GM21381 (cell line): ENCODE results near the gene SNX13.
"Not testable (repeated sequence)": the region's sequence is repeated elsewhere in the genome, so short reads cannot be mapped to it uniquely, and the experiment has no call there.

ENCODE experiments used
- ATAC-seq: cut with Tn5 transposase; IDR thresholded peaks from one replicate; pipeline ENCODE4 v1.9.1; 2021; ENCODE audit warnings: mild to moderate bottlenecking, moderate library complexity; ENCODE audit not compliant: unreplicated experiment

SNX13 gene

DNA sequence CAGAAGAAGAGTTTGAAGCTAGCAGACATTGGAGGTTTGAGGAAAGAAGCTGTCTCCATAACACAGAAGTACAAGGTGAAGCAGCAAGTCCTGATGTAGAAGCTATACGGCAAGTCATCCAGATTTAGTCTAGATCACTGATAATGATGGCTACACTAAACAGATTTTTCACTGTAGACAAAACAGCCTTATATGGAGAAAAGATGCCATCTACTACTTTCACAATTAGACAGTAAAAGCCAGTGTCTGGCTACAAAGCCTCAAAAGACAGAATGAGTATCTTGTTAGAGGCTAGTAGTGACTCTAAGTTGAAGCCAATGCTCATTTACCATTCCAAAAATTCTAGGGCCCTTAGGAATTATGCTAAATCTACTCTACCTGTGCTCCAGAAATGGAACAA is 85.1 kb downstream of the SNX13 start:
- no peak for ATAC-seq

DNA sequence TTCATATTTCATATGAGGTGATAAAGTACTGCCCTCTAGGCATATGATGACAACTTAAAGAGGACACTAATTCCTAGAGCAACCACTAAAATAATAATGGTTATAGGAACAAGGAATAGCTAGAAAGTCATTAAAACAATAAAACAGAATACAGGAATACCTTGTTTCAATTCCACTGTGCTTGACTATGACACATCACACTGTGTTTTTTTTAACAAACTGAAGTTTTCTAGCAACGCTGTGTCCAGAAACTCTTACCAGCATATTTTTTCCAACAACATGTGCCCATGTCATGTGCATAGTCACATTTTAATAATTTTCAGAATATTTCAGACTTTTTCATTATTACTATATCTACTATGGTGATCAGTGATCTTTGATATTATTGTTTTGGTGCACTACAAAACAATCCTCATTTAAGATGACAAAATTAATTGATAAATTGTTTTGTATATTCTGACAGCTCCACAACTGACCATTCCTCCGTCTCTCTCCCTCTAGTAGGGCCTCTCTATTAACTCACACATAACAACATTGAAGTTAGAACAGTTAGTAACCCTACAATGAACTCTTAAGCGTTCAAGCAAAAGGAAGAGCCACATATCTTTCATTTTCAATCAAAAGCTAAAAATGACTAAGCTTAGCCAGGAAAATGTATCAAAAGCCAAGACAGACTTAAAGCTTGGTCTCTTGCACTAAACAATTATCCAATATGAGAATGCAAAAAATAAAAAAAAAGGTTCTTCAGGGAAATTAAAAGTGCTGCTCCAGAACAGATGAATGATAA is 85.8 kb downstream of the SNX13 start:
- ATAC-seq, result no peak

DNA sequence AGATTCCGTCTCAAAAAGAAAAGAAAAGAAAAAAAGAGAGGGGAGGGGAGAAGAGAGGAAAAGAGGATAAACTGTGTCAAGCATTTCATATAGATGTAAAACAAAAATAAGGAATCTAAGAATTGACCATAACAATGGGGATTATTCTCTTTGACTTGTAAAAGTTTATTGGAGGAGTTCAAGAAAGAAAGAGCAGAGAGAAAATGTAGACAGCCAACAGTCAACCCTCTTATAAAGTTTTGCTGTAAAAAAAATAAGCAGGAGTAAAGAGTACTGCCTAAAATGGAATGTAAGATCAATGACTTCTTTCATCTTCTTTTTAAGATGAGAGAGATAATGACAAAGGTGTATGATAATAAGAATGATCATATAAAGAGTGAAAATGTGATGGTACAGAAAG is 87.9 kb downstream of the SNX13 start:
- ATAC-seq, result no peak

DNA sequence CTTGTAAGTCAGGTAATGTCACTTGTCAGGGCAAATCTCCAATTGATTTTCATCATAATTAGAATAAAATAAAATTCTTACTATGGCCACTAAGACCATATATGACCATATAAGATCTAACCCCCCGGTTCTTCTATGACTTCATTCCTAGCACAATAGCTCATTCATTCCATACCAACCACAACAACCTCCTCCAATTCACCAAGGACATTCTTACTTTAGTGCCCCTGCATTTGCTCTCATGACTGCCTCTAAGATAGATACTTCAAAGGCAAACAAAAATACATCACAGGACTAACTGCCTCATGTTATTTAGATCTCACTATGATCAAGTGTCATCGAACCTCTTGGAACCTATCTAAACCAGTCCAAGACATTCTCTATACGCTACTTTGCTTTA is 90.8 kb downstream of the SNX13 start:
- ATAC-seq, result no peak

DNA sequence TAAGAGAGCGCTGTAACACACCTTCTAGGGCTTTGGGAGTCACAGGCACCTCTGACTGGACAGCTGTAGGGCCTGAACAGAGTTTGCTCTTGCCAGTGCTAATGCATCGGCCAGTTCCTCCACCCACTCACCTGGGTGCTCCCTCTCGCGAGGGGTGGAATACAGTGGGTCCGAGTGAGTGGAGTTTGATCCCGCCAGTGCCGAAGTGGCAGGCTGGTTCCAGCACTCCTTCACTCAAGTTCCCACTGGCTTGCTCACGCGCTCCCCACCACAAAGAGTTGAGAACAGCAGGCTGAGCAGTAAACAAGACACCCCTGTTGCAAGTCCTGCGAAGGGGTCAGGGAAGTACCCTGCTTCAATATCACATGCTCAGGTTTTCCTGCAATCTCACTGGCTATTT is 91.8 kb downstream of the SNX13 start:
- ATAC-seq, result no peak

DNA sequence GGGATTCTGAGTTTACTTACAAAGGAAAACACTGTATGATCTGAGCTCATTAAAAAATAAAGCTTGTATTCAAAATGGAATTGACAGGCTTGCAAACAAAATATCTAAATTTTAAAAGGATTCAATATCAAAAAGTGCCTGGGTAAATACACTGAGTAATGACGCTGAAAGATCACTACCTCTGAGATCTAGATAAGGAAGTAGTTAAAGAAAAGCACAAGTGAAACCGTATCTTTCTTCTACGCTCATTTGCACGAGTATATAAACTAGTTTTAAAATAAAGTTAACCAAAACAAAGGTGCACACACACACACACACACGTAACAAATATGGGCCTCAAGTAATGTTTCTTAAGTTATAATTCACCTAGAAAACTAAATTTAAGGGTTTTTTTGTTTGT is 93.4 kb downstream of the SNX13 start:
- no peak for ATAC-seq

DNA sequence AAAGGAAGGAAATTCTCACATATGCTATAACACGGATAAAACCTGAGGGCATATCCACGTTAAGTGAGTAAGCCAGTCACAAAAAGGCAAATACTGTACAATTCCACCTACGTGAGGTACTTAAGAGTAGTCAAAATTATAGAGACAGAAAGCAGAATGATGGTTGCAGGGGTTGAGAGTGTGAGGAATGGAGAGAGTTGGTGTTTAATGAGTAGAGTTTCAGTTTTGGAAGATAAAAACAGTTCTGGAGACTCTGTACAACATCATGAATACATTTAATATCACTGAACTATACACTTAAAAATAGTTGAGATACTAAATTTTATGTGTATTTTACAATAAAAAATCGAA is 95.1 kb downstream of the SNX13 start:
- no peak for ATAC-seq

DNA sequence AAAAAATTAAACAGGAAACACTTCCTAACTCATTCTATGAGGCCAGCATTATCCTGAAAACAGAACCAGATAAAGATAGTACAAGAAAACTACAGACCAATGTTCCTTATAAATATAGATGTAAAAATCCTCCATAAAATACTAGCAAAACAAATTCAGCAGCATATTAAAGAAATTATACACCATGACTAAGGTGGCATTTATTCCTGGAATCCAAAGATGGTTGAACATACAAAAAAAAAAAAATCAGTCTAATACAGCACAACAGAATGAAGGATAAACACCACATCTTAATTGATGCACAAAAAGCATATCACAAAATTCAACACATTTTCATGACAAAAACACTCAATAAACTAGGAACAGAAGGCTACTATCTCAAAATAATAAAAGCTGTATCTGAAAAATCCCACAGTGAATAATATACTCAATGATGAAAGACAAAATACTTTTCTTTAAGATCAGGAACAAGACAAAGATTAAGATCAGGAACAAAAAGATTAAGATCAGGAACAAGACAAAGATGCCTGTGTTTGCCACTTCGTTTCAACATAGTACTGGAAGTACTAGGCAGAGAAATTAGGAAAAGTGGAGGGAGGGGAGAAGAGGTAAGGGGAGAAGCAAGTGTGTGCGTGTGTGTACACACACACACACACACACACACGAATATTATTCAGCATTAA is 95.6 kb downstream of the SNX13 start:
- ATAC-seq, result no peak

DNA sequence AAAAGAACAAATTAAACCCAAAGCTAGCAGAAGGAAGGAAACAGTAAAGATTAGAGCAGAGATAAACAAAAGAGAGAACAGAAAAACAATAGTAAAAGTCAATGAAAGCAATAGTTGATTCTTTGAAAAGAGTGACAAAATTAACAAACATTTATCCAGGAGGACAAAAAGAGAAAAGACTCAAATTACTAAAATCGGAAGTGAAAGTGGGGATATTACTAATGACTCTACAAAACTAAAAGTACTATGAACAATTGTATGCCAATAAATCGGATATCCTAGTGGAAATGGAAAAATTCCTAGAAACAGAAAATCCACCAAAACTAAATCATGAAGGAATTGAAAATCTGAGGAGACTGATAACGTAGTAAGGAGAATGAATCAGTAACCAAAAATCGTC is 96.3 kb downstream of the SNX13 start:
- no peak for ATAC-seq

DNA sequence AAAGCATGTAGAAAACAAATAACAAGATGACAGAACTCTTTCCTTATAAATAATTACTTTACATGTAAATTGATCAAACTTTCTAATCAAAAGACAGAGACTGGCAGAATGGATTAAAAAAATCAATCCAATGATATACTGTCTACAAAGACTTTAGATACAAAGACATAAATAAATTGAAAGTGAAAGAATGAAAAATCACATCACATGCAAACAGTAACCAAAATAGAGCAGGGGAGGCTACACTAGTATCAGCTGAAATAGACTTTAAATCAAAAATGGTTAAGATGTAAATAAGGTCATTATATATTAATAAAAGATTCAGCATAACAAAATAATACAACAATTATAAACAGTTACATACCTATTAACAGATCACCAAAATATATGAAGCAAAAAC is 97.3 kb downstream of the SNX13 start:
- ATAC-seq, result no peak

DNA sequence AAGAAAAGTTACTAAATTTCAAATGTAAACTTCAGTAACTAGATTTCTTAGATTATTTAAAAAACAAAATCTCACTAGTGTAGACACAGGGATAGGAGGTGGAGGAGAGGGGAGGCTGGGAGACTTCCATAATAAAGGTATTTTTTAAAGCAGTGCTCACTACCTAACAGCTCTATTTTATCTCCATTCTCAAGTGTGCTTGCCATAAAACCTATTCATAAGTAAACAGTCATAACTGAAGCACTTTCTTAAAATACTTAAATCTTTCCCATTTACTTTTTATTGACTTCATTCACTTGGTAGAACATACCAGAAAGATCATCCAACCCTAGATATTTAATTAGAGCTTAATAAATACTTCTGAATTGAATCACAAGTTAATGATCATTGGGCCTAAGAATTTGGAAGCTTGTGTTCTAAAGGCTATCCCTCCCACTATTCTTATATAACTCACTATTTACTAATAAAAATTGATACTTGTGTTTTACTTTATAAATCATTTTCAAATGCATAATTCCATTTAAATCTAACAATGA is 107.4 kb downstream of the SNX13 start:
- ATAC-seq, result no peak

DNA sequence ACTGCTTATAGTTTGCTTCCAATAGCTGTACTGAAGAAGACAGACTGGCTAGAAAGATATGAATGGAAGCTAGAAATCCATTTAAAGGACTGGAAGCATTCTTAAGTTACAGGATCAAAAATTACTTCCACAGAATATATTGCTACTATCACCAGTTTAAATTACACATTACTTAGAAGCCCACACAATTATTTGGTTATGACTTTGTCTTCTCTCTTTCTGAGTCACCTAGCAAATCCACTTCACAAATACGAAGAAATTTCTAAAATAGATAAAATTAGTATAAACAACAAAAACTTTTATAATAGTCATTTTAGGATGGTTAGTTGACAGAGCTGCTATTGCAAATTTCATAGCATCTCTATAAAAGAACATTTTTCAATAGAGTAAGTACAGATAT is 108.1 kb downstream of the SNX13 start:
- ATAC-seq, result no peak

DNA sequence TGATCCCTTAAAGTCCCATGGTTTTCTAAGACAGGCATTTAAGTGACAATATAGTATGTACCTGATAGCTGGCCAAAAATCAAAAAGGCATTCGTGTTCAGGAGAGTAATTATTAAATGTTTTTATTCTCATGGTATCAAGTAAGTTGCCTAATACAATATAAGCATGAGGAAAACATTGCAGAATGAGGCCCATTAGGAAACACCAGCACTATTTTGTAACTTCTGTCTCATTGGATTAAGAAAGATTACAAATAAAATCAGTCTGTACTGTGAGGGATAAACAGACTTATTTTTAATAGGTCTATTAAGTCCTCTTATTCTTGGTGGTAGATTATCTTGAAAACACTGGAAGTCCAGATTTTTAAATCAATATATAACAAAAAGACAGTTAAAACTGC is 110.1 kb downstream of the SNX13 start:
- ATAC-seq, result no peak

DNA sequence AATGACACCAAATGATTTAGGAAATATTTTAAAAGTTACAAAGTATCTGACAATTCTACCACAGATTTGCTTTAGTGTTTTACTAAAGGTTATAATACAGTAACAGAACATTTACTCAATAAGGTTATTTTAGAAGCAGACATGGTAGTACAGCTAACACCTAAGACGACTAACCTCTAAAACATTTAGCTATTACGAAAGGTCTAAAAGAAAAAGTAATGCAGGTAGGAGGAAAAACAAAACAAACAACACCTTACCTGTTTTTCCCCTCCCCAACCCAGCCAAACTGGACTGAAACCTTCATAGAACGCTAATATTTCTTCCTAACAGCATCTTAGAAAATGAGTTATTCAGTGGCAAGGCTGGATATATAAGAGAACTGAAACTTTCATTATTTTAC is 111.3 kb downstream of the SNX13 start:
- no peak for ATAC-seq

DNA sequence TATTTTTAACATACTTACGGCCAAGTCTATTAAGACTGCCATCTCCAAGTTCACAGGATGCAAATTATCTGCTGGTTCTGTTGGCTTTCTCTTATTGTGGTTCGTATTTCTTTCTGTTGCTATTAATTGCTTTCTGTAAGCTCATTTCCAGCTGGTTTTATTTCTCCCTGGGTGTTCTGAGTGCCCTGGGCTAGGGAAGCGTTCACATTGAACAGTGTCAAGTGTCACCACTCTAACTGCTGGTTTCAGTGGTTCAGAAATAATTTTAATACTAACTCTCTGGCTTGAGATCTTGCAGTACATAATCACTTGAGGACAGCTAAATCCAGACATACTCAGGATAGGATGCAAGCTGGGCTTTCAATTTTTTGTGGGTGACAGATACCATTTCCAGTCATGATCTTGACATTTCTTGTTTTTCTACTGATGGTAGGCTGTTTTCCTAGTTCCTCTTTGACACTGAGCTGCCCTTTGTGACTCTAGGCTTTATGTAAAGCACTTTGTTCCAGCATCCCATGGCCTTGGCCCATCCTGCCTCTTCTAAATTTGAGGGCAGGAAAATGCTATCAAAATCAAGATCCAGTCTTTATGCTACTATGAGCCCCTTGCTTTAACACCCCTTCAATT is 117.6 kb downstream of the SNX13 start:
- no peak for ATAC-seq

DNA sequence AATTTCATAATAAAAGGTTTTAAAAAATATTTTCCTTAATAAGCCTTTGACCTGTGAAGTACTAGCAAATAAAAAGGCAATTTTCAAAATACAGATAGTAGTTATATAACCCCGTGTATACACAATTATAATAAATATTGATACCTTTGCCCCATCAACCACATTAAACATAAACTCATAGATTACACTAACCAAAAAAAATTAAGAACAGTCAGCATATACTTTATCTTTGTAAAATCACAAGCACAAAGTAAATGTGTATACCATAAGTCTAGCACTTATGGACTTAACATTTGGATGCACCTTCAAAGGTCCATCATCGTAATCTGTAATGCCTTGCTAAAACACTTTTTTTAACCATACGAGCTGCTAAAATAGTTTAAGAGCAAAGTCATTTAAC is 123.4 kb downstream of the SNX13 start:
- ATAC-seq, result no peak

DNA sequence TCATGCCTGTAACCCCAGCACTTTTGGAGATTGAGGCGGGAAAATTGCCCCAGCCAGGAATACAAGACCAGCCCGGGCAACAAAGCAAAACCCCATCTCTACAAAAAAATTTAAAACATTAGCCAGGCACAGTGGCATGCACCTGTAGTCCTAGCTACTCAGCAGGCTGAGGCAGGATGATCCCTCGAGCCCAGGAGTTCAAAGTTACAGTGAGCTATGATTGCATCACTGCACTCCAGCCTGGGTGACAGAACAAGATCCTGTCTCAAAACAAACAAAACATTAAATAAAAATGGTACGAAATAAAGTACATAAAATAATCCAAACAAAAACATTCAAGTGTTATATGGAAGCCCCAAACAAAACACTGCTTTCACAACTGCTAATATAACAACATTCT is 125.0 kb downstream of the SNX13 start:
- ATAC-seq, result no peak

DNA sequence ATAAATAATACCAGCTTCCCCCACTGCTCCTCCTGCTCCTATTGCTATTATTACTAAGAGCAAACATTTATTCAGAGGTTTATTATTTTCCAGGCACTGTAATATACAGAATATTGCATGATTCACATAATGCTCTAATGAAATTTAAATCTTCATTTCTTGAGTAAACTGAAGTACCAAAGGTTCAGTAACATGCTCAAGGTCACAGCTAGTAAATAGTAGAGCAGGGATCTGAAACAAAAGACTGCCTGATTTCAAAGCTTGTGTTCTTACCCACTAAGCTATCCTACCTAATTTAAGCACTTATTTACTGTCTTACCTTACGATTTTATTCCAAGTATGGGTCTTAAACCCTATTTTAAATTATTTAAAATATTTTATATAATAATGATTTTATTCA is 126.2 kb downstream of the SNX13 start:
- no peak for ATAC-seq

DNA sequence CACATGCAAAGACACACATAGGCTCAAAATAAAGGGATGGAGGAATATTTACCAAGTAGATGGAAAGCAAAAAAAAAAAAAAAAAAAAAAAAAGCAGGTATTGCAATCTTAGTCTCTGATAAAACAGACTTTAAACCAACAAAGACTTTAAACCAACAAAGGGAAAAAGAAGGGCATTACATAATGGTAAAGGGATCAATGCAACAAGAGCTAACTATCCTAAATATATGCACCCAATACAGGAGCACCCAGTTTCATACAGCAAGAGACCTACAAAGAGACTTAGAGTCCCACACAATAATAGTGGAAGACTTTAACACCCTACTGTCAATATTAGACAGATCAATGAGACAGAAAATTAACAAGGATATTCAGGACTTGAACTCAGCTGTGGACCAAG is 131.1 kb downstream of the SNX13 start:
- ATAC-seq, result not testable (repeated sequence)

DNA sequence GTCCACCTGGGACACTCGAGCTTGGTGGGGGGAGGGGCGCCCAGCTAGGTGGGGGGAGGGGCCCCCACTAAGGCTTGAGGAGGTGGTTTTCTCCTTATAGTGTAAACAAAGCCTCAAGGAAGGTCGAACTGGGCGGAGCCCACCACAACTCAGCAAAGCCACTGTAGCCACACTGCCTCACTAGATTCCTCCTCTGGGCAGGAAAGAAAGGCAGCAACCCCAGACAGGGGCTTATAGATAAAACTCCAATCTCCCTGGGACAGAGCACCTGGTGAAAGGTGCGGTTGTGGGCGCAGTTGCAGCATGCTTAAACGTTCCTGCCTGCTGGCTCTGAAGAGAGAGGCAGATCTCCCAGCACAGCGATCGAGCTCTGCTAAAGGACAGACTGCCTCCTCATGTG is 133.1 kb downstream of the SNX13 start:
- ATAC-seq, result no peak

DNA sequence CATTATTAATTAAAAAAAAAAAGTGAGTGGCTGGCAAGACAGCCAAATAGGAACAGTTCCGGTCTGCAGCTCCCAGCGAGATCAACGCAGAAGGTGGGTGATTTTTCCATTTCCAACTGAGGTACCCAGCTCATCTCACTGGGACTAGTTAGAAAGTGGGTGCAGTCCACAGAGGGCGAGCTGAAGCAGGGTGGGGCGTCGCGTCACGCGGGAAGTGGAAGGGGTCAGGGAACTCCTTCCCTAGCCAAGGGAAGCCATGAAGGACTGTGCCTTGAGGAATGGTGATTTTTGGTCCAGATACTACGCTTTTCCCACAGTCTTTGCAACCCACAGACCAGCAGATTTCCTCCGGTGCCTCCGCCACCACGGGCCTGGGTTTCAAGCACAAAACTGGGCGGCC is 133.7 kb downstream of the SNX13 start:
- ATAC-seq, result no peak

DNA sequence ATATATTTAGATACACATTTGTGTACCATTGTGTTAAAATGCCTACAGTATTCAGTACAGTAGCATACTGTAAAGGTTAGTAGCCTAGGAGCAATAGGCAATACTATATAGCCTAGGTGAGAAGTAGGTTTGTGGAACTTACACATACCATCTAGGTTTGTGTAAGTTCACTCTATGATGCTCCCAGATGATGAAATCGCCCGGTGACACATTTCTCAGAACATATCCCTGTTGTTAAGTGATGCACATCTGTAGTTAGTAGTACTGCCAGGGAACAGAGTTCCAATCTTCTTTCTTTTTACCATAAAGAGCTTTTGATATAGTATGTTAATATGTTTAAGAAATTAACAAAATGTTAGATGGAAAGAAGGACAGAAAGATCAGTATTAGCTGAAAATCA is 138.2 kb downstream of the SNX13 start:
- no peak for ATAC-seq
